GM12872 (cell line): ENCODE results near the gene ELL2.

ENCODE experiments used
- CTCF ChIP-seq: IDR thresholded peaks from 3 replicates; pipeline ENCODE4 v1.5.1; 2011; ENCODE audit warnings: low read depth, mild to moderate bottlenecking, low read length, moderate library complexity; ENCODE audit not compliant: insufficient read depth

Gene ELL2

DNA sequence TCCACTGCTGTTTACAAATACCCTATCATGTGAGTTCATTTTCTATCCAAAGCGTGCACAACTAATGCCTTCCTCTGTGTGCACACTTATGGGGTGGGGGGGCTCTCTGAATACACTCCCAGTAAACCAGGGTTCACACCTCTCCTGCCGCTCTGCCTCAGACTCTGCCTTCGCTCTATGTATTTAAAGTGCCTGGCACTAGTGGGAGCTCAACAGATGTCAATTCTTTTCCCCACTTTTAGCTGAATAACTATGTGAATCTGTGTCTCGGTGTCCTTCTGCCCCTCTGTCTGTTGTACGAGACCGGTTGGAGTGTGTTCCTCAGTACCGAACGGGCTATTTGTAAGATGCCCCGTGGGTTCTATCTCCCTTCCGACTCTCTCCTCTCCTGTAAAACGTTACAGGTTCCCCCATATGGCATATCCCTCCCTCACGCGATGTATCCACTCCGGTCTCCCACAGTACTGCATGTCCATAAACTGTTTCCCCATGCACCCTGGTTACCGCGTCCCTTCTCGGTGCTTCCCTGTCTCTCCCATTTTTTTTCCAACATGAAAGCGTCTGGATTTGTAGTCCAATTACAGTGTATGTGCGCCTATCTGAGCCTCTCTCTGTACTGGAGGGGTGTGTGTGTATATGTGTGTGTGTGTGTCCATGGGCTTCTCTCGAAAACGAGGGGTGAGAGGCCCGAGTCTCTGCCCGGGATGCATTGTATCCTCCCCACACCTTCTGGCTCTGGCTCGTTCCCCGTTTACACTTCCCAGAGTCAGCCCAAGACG lies 1.6 kb downstream of the ELL2 start:
- TF ChIP-seq CTCF: no peak

- 0 out of 3 replicates have a peak, but pooled peaks have one; percentile 11 for TF ChIP-seq CTCF
Observed at GRCh38 chr5:95959051-95959887, 2.4 kb downstream of the ELL2 start.

GRCh38 chr5:95958310-95959014 lies 3.2 kb downstream of the ELL2 start:
- no peak for TF ChIP-seq CTCF

- no peak for TF ChIP-seq CTCF
Observed at GRCh38 chr5:95957561-95958203, 4.0 kb downstream of the ELL2 start.

DNA sequence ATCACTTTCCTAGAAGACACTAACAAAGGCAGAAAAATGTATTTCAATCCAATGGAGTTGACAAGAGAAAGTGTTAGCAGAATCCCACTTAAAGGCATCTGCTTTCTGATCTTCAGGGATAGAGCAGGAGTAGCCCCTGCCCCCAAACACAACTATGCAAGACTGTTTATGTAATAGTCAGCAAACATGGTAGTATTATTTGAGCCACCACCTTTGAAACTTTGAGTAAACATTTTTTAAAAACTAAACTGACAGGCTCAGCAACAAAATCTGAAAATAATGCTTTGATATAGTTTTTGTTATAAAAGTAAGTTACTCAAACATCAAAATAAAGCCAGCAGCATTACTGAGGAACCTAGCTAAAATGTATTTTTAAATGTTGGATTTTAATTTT lies 4.8 kb downstream of the ELL2 start:
- no peak for TF ChIP-seq CTCF

DNA sequence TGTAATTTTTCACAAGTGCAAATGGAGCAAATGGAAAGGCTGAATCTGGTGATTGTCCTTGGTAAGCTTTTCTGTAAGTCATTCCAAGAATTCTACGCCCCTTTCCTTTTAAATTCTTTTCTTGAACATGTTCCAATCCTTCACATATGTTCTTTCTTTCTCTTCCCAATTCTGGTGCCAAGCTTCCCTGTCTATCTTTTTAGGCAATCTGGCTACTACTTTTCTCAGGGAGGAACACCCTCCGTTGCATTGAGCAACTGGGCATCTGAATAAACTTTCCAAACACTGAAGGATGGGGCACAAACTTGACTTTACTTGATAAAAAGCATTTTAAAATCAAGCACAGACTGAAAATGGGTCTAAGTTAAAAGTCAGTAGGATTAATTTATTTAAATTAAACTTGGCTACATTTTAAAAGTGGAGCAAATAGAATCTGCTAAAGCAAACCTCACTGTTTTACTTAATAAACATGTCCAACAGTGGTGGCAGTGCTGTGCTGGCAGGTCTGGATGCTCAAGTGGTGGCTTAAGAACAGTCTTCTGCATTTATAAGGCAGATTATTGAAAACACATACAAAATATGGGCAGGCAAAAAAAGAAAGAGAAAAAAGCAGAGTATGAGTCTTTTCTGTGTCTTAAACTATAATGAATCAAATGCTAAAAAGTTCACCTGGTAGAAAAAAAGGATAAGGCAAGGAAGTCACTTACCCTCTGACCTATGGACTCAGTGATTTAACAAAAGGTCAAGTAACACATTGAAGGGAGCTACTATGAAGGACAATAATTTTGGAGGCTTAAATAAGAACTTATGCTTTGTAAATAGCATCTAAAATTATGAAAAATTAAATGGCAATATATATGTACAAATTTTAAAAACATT lies 5.4 kb downstream of the ELL2 start:
- no peak for TF ChIP-seq CTCF
